WERI-Rb-1 (cell line): ENCODE data around the gene UGP2.

Source experiments
- DNase-seq: peaks from one replicate; pipeline ENCODE4 v3.0.0-alpha.2; 2020
- H3K27ac ChIP-seq: fragments of 250-450 bp; sonication (Bioruptor Pico); 2 replicates; pipeline ENCODE4 v1.5.1; 2020; ENCODE audit warnings: mild to moderate bottlenecking, moderate library complexity
- H3K27me3 ChIP-seq: fragments of 250-450 bp; sonication (Bioruptor Pico); 2 replicates; pipeline ENCODE4 v1.5.1; 2021; ENCODE audit warnings: mild to moderate bottlenecking, low read depth, moderate library complexity; ENCODE audit not compliant: insufficient read depth, severe bottlenecking
- H3K36me3 ChIP-seq: fragments of 250-450 bp; sonication (Bioruptor Pico); 2 replicates; pipeline ENCODE4 v1.5.1; 2020; ENCODE audit warnings: mild to moderate bottlenecking, moderate library complexity
- H3K4me3 ChIP-seq: 2 replicates; pipeline ENCODE4 v1.5.1; 2011; ENCODE audit warnings: low read depth, mild to moderate bottlenecking, control low read depth, low read length
- H3K9me3 ChIP-seq: fragments of 250-450 bp; sonication (Bioruptor Pico); 2 replicates; pipeline ENCODE4 v1.5.1; 2021; ENCODE audit warnings: mild to moderate bottlenecking, moderate library complexity; ENCODE audit not compliant: severe bottlenecking
- CTCF ChIP-seq: IDR thresholded peaks from 2 replicates; pipeline ENCODE4 v1.5.1; 2011; ENCODE audit warnings: low read depth, mild to moderate bottlenecking, control low read depth, inconsistent platforms, low read length

UGP2 gene

DNA sequence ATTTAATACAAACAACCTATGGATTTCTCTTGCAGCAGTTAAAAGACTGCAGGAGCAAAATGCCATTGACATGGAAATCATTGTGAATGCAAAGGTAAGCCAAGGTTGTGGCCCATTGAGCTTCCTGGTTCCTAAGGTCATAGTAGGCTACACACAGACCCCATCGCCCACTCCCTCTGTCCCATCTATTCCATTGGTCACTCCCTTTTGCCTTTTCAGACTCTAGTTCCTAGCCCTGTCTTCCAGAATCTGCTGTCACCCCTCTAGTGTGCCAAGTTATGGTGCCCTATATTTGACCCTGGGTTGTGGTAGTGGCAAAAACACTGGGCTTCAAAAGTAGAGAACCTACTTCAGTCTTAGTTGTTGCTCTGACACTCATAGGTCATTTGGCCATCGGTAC lies 44.7 kb downstream of the UGP2 start:
- Histone ChIP-seq H3K27ac (no peak overlapping the region), H3K27me3 (no peaks in the 10 kb centered on the region), H3K9me3 (no peaks in the 10 kb centered on the region), H3K36me3 (peaks cover 67% of the 10 kb centered on the region), H3K4me3 (no peak overlapping the region)
- TF ChIP-seq CTCF = no peak
- no peak for DNase-seq

DNA sequence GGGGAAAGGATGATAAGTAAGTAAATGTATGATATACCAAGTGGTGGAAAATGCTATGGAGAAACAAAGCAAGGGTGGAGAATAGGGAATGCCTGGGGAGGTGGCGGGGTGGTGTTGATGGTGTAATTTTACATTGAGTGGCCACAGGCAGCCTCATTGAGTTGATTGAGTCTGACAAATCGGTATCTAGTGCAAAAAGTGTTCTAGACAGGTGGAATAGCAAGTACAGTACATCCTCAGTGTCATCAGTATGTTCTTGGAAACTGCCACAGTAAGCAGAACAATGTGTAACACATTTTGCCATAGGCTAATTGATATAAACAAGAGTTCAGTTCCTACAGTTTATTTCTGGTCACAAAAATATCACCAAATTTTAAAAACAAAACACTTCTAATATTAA lies 46.4 kb downstream of the UGP2 start:
- Histone ChIP-seq H3K27me3 (no peaks in the 10 kb centered on the region), H3K27ac (no peak overlapping the region), H3K4me3 (no peak overlapping the region), H3K36me3 (peaks cover 71% of the 10 kb centered on the region), H3K9me3 (no peaks in the 10 kb centered on the region)
- no peak for TF ChIP-seq CTCF
- no peak for DNase-seq

DNA sequence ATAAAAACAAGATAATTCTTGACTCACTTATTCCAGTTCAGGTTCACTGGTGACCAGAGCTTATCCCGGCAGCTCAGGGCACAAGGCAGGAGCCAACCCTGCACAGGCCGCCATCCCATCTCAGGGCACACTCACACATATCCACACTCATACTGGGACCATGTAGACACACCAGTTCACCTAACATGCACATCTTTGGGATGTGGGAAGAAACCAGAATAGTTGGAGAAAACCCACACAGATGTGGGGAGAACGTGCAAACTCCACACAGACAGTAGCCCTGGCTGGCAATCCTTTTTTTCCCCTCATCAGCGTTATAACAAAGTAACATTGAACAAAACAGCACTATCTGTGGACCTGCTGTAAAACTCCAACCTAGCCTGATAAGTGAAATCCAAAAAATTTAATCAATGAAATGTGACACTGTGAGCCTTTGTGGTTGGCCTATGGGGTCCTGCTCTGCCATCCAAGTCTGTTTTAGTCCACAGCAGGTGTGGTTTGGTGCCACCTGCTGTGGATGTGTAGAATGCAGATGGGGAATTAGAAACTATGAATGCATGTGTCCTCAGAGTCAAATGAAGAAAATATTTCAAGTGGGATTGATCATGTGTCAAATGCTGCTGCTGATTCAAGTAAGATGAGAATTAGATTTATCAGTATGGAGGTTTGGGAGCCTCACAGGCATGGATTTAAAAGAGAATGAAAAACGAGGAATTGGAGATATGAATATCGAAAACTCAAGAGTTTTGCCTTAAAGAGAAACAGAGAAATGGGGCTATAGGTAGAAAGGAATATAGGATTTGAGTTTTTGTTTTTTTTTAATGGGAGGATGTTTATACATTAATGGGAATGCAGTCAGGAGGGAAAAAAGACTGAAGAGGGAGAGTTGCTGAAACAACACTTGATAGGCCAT lies 47.0 kb downstream of the UGP2 start:
- Histone ChIP-seq H3K27me3 (no peaks in the 10 kb centered on the region), H3K4me3 (no peak overlapping the region), H3K27ac (no peak overlapping the region), H3K36me3 (peaks cover 71% of the 10 kb centered on the region), H3K9me3 (no peaks in the 10 kb centered on the region)
- DNase-seq = peak; percentile 58
- TF ChIP-seq CTCF = peak; percentile 81

GRCh38 chr2:63890678-63891077 lies 49.0 kb downstream of the UGP2 start:
- DNase-seq = no peak
- H3K9me3 ChIP-seq = no peaks in the 10 kb centered on the region
- H3K27me3 ChIP-seq = no peaks in the 10 kb centered on the region
- H3K4me3 ChIP-seq = no peak overlapping the region
- peaks cover 57% of the 10 kb centered on the region for H3K36me3 ChIP-seq
- no peak overlapping the region for H3K27ac ChIP-seq
- no peak for TF ChIP-seq CTCF

DNA sequence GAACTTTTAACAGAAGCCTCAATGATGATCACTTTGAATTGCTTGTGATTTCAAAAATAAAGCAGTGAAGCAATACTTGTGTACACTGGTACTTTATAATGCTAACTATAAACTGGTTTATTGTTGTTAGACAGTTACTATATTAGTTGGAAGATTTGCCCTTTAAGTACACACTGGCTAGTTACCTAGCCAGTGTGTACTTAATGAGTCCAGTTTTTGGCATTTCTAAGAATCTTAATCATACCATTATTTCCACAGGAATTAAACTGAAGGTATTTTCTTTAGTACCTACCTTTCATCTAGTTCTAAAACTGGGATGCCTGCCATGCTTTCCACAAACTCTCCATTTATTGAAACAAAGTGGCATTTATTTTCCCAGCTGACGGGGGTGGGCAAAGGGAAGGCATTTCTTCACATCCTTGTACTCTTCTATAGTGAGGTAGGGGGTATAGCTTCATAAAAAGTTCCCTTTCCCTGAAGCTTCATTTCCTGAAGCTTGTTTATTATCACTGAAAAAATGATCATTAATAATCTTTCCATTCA lies 49.9 kb downstream of the UGP2 start:
- Histone ChIP-seq H3K4me3 (no peak overlapping the region), H3K27ac (no peak overlapping the region), H3K36me3 (peaks cover 48% of the 10 kb centered on the region), H3K9me3 (no peaks in the 10 kb centered on the region), H3K27me3 (no peaks in the 10 kb centered on the region)
- no peak for DNase-seq
- TF ChIP-seq CTCF = no peak
